ENCODE data around the gene MYNN.

The MYNN gene

DNA sequence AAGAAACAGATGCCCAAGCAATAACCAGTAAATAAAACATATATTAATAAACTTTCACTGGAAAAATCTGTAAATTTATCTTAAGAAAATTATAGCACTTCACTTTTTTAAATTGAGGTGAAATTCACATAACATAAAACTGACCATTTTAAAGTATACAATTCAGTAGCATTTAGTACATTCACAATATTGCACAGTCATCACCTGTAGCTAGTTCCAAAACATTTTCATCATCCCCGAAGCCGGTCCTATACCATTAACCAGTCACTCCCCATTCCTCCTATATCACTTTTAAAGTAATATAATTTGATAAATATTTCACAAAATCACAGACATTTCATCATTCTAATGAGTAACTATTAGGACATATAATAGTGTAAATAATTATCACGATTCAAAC, 31.5 kb downstream of the MYNN start:
- ChIA-PET CTCF (no interaction called here), POLR2A (no interaction called here)
- no peaks in the 10 kb centered on the region for H3K9me3 ChIP-seq (ENCODE audit: control insufficient read depth, insufficient read depth, low read depth, low read length)
- H3K4me3 ChIP-seq (ENCODE audit: low read depth, low read length): no peak overlapping the region
- no peaks in the 10 kb centered on the region for H3K4me1 ChIP-seq (ENCODE audit: control insufficient read depth, insufficient read depth, low read length)
- H3K36me3 ChIP-seq (ENCODE audit: control insufficient read depth in 2 of 2, insufficient read depth in 1 of 2, low read length in 2 of 2): peaks cover 6 to 38% of the 10 kb centered on the region in 2 experiments; a peak in 2 of 3 replicates
- TF ChIP-seq KLF9 (tag by site-specific recombination; IDR thresholded peaks at IDR 0.05; ENCODE audit: low read depth) (no peak), ZNF37A (tag by site-specific recombination; IDR thresholded peaks at IDR 0.05) (no peak), MZF1 (tag by site-specific recombination; IDR thresholded peaks at IDR 0.05; ENCODE audit: borderline replicate concordance) (no peak), ZNF837 (tag by site-specific recombination; IDR thresholded peaks at IDR 0.05) (no peak), ZNF2 (tag by site-specific recombination; IDR thresholded peaks at IDR 0.05) (no peak), SP3 (tag by site-specific recombination; IDR thresholded peaks at IDR 0.05) (no peak), ZNF133 (tag by site-specific recombination; IDR thresholded peaks at IDR 0.05) (no peak), ZNF223 (tag by site-specific recombination; IDR thresholded peaks at IDR 0.05) (no peak), ZNF121 (tag by site-specific recombination; IDR thresholded peaks at IDR 0.05) (no peak), ZEB2 (tag by site-specific recombination; IDR thresholded peaks at IDR 0.05) (no peak), ZNF146 (tag by site-specific recombination; IDR thresholded peaks at IDR 0.05) (no peak), ZNF610 (tag by site-specific recombination; IDR thresholded peaks at IDR 0.05; ENCODE audit: borderline replicate concordance) (no peak), SETDB1 (IDR thresholded peaks at IDR 0.05; ENCODE audit: insufficient read length, low read length) (no peak), KLF7 (tag by site-specific recombination; IDR thresholded peaks at IDR 0.05; ENCODE audit: borderline replicate concordance) (no peak), ZNF664 (tag by site-specific recombination; IDR thresholded peaks at IDR 0.05) (no peak)
- TF ChIP-seq, protein P1, sequence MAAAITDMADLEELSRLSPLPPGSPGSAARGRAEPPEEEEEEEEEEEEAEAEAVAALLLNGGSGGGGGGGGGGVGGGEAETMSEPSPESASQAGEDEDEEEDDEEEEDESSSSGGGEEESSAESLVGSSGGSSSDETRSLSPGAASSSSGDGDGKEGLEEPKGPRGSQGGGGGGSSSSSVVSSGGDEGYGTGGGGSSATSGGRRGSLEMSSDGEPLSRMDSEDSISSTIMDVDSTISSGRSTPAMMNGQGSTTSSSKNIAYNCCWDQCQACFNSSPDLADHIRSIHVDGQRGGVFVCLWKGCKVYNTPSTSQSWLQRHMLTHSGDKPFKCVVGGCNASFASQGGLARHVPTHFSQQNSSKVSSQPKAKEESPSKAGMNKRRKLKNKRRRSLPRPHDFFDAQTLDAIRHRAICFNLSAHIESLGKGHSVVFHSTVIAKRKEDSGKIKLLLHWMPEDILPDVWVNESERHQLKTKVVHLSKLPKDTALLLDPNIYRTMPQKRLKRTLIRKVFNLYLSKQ (tag by site-specific recombination; IDR thresholded peaks at IDR 0.05; ENCODE audit: borderline replicate concordance): no peak
- TF ChIP-seq, protein P2, sequence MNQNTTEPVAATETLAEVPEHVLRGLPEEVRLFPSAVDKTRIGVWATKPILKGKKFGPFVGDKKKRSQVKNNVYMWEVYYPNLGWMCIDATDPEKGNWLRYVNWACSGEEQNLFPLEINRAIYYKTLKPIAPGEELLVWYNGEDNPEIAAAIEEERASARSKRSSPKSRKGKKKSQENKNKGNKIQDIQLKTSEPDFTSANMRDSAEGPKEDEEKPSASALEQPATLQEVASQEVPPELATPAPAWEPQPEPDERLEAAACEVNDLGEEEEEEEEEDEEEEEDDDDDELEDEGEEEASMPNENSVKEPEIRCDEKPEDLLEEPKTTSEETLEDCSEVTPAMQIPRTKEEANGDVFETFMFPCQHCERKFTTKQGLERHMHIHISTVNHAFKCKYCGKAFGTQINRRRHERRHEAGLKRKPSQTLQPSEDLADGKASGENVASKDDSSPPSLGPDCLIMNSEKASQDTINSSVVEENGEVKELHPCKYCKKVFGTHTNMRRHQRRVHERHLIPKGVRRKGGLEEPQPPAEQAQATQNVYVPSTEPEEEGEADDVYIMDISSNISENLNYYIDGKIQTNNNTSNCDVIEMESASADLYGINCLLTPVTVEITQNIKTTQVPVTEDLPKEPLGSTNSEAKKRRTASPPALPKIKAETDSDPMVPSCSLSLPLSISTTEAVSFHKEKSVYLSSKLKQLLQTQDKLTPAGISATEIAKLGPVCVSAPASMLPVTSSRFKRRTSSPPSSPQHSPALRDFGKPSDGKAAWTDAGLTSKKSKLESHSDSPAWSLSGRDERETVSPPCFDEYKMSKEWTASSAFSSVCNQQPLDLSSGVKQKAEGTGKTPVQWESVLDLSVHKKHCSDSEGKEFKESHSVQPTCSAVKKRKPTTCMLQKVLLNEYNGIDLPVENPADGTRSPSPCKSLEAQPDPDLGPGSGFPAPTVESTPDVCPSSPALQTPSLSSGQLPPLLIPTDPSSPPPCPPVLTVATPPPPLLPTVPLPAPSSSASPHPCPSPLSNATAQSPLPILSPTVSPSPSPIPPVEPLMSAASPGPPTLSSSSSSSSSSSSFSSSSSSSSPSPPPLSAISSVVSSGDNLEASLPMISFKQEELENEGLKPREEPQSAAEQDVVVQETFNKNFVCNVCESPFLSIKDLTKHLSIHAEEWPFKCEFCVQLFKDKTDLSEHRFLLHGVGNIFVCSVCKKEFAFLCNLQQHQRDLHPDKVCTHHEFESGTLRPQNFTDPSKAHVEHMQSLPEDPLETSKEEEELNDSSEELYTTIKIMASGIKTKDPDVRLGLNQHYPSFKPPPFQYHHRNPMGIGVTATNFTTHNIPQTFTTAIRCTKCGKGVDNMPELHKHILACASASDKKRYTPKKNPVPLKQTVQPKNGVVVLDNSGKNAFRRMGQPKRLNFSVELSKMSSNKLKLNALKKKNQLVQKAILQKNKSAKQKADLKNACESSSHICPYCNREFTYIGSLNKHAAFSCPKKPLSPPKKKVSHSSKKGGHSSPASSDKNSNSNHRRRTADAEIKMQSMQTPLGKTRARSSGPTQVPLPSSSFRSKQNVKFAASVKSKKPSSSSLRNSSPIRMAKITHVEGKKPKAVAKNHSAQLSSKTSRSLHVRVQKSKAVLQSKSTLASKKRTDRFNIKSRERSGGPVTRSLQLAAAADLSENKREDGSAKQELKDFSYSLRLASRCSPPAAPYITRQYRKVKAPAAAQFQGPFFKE (tag by site-specific recombination; IDR thresholded peaks at IDR 0.05; ENCODE audit: borderline replicate concordance): no peak
- TF ChIP-seq, protein P3, sequence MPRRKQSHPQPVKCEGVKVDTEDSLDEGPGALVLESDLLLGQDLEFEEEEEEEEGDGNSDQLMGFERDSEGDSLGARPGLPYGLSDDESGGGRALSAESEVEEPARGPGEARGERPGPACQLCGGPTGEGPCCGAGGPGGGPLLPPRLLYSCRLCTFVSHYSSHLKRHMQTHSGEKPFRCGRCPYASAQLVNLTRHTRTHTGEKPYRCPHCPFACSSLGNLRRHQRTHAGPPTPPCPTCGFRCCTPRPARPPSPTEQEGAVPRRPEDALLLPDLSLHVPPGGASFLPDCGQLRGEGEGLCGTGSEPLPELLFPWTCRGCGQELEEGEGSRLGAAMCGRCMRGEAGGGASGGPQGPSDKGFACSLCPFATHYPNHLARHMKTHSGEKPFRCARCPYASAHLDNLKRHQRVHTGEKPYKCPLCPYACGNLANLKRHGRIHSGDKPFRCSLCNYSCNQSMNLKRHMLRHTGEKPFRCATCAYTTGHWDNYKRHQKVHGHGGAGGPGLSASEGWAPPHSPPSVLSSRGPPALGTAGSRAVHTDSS (tag by site-specific recombination; IDR thresholded peaks at IDR 0.05): no peak
- H3K27ac ChIP-seq (ENCODE audit: extremely low read depth, low read depth, low read length): no peak overlapping the region
